ENCODE data around the gene DHRS7B.

Gene DHRS7B

DNA sequence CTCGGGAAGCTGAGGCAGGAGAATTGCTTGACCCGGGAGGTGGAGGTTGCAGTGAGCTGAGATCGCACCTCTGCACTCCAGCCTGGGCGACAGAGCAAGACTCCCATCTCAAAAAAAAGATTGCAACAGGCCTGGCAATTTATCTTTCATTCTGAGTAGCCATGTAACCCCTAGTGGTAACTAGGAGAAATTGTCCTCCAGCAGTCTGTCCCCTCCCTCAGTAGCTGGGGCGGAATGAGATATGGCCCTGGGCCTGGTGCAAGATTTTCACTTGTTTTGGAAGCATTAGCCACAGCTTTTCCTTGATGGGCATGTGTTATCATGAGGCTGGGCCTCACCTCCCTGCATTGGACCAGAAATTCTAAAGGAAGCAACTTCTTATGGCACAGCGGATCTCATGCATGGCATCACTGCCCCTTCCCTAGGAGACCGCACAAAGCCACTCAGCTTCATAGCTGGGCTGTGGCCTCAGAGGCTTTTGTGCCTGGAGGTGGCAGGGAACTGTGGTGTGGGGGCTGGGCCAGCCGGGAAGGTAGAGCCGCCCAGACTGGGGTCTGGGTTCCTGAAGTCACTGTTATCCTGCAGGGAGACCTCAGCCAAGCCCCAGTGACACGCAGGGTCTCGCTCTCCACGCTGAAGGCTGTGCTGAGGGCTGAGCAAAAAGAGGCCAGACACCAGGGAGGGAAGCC lies 113.1 kb downstream of the DHRS7B start:
- Histone ChIP-seq H3K36me3 (ENCODE audit: control insufficient read depth, insufficient read depth, low read length) (no peaks in the 10 kb centered on the region), H3K4me1 (ENCODE audit: control insufficient read depth, insufficient read depth, low read length, poor library complexity, severe bottlenecking) (peaks cover 14% of the 10 kb centered on the region), H3K4me3 (ENCODE audit: extremely low read depth, insufficient read depth, low read length, poor library complexity, severe bottlenecking) (no peak overlapping the region), H3K27ac (ENCODE audit: low read depth, low read length, severe bottlenecking) (peak overlapping the region; percentile 36), H3K9me3 (ENCODE audit: control insufficient read depth, low read length) (no peaks in the 10 kb centered on the region)
- 66 to 72% methylated on average over 9 to 11 of the region's 12 CpGs for WGBS, 2 experiments (ENCODE audit: insufficient coverage in 2 of 2)

DNA sequence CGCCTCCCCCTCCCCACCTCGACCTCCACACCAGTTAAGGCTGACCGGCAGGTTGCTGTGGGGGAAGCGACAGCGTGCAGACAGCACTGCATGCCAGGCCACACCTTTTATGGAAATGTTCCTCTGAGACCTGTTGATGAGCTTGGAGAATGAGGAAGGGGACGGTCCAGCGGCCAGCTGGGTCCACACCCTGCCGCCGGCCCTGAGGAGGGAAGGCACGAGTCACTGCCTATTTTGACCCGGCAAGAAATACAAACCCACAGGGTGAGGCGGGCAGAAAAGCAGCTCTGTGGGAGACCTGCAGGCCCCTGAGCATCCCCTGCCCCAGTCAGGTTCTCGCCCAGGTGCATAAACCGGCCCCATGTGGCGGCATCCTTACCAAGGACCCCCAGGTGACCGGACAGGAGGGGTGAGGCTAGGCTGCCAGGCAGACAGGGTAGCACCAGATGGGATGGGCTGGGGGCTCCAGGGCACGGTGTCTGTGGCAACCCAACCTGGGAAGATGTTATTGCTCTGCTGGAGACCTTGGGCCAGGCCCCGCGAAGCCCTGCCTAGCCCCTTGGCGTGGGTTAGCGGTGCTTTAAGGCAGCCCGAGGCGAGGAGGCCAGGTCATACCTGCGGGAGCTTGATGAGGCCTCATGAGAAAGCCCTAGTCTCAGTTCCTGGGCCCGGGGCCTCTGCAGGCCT lies 113.7 kb downstream of the DHRS7B start:
- H3K36me3 ChIP-seq (ENCODE audit: control insufficient read depth, insufficient read depth, low read length), result no peaks in the 10 kb centered on the region
- H3K27ac ChIP-seq (ENCODE audit: low read depth, low read length, severe bottlenecking), result peak overlapping the region; percentile 36
- no peaks in the 10 kb centered on the region for H3K9me3 ChIP-seq (ENCODE audit: control insufficient read depth, low read length)
- 67 to 74% methylated on average over 19 to 22 of the region's 25 CpGs for WGBS, 2 experiments (ENCODE audit: insufficient coverage in 2 of 2)
- H3K4me3 ChIP-seq (ENCODE audit: extremely low read depth, insufficient read depth, low read length, poor library complexity, severe bottlenecking), result no peak overlapping the region
- peaks cover 14% of the 10 kb centered on the region for H3K4me1 ChIP-seq (ENCODE audit: control insufficient read depth, insufficient read depth, low read length, poor library complexity, severe bottlenecking)
